Activated naive CD4-positive, alpha-beta T cell treated with anti-CD3 and anti-CD28 coated beads for 36 hours (primary cell): ENCODE measurements around the gene PAQR7. TPM values are rescaled to one million over a fixed set of nuclear protein-coding genes. Genes with fewer than 3 reads are reported as not detected.

Source experiments
- CTCF ChIA-PET: fragments of 350-600 bp; sonication (Branson Sonifier 250); formaldehyde crosslinking; loops from one replicate; lab custom pipeline; 2021; ENCODE audit warnings: antibody characterized with exemption; lab: Charles Lee
- DNase-seq: peaks from one replicate; pipeline ENCODE4 v3.0.0-alpha.2; 2020
- H3K27ac Mint-ChIP-seq: one replicate; pipeline ENCODE4 v1.8.0; 2021; ENCODE audit warnings: mild to moderate bottlenecking, mixed read lengths
- H3K27me3 Mint-ChIP-seq: one replicate; pipeline ENCODE4 v1.8.0; 2021; ENCODE audit warnings: low read depth, mixed read lengths
- H3K36me3 Mint-ChIP-seq: one replicate; pipeline ENCODE4 v1.8.0; 2021; ENCODE audit warnings: low read depth, mixed read lengths
- H3K4me1 Mint-ChIP-seq: one replicate; pipeline ENCODE4 v1.8.0; 2021; ENCODE audit warnings: low read depth, mixed read lengths
- H3K4me3 Mint-ChIP-seq: one replicate; pipeline ENCODE4 v1.8.0; 2021; ENCODE audit warnings: mild to moderate bottlenecking, moderate library complexity, mixed read lengths
- H3K9me3 Mint-ChIP-seq: one replicate; pipeline ENCODE4 v1.8.0; 2021; ENCODE audit warnings: mixed read lengths
- intact Hi-C: fragments of 100-400 bp; cut with micrococcal nuclease; formaldehyde crosslinking; loops from one replicate; pipeline ENCODE4 v1.15.1; 2023
- microRNA-seq: library from miRNA; unstranded; fragments of <30 nt; microRNA quantifications from one replicate; pipeline ENCODE4 v1.2.0, GENCODE V29; 2022; ENCODE audit warnings: borderline microRNAs expressed, borderline replicate concordance
- total RNA-seq, 2 experiments: library from RNA; stranded (reverse); gene quantifications; one replicate each; pipeline ENCODE4 v1.2.3, GENCODE V29; 2021

PAQR7 gene
- total RNA-seq, 2 experiments from 2014 or later: 2.8 to 3.1 TPM

DNA sequence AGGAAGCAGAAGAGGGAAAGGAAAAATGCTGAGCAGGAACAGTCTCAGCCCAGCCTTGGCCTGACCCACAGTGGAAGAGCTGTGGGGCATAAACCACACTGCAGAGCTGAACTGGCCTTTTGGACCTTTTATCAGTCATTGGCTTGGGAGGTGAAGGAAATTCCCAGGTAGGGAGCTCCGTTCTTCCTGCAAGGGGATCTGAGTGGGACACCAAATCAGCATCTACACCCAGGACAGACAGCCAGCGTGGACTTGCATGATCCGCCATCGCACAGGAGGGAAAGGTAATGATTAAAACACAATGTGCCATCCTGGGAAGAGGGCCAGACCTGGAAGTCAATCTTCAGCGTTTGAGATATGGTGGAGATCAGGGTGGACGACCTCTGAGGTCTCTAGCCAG lies 56.9 kb downstream of the PAQR7 start:
- DNase-seq: no peak
- peaks cover 36% of the 10 kb centered on the region for H3K4me1 Mint-ChIP-seq
- H3K36me3 Mint-ChIP-seq: peaks cover 5% of the 10 kb centered on the region
- no peak overlapping the region for H3K27ac Mint-ChIP-seq
- intact Hi-C loops: loop anchor here (10.0 kb wide), 1 partner anchor 574 kb away; the partner anchor contains the start of gene RSRP1
- CTCF ChIA-PET: interaction anchor here (0.7 kb wide), 1 partner anchor 179 kb away, joined by 3 read pairs; the partner anchor contains the start of gene PAFAH2
- H3K9me3 Mint-ChIP-seq: no peaks in the 10 kb centered on the region
- H3K27me3 Mint-ChIP-seq: no peaks in the 10 kb centered on the region
- peak overlapping the region; percentile 86 for H3K4me3 Mint-ChIP-seq

DNA sequence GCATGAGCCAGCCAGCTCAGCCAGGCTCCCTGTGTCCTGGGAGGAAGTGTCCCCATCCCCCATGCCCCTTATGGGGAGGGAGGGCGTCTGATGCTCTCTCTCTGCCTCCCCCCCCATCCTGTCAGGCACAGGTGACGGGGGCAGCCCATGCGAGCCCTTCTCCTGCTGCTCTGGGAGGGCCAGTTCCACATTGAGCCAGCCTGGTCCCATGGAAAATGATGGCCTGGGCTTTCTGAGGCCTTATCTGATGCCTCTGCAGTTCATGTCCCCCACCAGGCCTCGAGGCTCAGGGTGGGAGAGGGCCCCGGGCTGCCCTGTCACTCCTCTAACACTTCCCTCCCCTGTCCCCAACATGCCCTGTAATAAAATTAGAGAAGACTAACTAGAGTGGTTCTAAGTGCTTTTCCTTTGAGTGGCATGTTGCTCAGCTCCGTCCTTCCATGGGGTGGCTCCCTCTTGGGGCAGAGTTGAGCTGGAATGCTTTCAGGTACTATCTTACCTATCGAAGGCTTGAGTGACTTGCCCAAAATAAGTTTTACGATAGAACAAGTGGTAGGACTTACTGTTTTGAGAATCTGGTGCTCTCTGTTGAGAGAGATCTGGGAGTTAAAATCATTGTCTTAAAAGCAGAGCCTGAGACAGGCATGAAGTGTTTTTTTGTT lies 57.5 kb downstream of the PAQR7 start:
- Mint-ChIP-seq H3K36me3 (peaks cover 3% of the 10 kb centered on the region), H3K27me3 (no peaks in the 10 kb centered on the region), H3K27ac (peak overlapping the region; percentile 31), H3K9me3 (no peaks in the 10 kb centered on the region), H3K4me1 (peaks cover 36% of the 10 kb centered on the region), H3K4me3 (peak overlapping the region; percentile 40)
- intact Hi-C loops: loop anchor here (10.0 kb wide), 1 partner anchor 573 kb away; the partner anchor contains the start of gene RSRP1
- DNase-seq: no peak
- CTCF ChIA-PET: interaction anchor here (0.7 kb wide), 1 partner anchor 180 kb away, joined by 3 read pairs; the partner anchor contains the start of gene PAFAH2

DNA sequence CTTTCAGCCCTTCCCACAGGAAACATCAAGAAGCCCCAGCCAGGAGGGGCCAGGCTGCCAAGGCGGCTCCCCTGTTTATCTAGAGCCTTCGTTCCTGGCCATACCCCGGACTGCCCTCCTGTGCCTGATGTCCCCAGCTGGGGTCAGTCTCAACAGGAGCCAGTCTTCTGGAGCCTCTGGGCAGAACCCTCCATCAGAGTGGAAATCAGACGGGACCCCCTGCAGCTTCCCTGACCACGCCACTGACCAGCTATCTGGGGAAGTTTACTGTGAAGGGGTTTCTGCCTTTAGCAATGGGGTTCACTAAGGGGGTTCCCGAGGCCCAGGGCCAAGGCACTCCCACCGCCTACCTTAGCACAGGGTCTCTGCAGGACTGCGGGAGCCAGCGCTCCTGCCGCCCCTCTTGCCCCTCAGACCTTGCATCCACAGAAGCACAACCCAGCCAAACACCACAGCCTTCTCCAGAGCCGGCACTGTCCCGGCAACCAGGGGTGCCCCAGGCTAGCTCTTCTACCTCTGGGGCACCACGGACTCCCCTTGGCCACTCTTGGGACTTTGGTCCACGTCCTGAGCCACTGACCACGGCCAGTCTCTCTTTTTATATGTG lies 59.3 kb downstream of the PAQR7 start:
- Mint-ChIP-seq H3K36me3 (peaks cover 5% of the 10 kb centered on the region), H3K4me1 (peaks cover 26% of the 10 kb centered on the region), H3K9me3 (no peaks in the 10 kb centered on the region), H3K27ac (no peak overlapping the region), H3K4me3 (no peak overlapping the region), H3K27me3 (no peaks in the 10 kb centered on the region)
- intact Hi-C loops: loop anchor here (10.0 kb wide), 1 partner anchor 571 kb away; the partner anchor contains the start of gene RSRP1
- no peak for DNase-seq
- CTCF ChIA-PET: interaction anchor here (0.6 kb wide), 1 partner anchor 221 kb away, joined by 3 read pairs; no protein-coding TSS in a partner anchor

DNA sequence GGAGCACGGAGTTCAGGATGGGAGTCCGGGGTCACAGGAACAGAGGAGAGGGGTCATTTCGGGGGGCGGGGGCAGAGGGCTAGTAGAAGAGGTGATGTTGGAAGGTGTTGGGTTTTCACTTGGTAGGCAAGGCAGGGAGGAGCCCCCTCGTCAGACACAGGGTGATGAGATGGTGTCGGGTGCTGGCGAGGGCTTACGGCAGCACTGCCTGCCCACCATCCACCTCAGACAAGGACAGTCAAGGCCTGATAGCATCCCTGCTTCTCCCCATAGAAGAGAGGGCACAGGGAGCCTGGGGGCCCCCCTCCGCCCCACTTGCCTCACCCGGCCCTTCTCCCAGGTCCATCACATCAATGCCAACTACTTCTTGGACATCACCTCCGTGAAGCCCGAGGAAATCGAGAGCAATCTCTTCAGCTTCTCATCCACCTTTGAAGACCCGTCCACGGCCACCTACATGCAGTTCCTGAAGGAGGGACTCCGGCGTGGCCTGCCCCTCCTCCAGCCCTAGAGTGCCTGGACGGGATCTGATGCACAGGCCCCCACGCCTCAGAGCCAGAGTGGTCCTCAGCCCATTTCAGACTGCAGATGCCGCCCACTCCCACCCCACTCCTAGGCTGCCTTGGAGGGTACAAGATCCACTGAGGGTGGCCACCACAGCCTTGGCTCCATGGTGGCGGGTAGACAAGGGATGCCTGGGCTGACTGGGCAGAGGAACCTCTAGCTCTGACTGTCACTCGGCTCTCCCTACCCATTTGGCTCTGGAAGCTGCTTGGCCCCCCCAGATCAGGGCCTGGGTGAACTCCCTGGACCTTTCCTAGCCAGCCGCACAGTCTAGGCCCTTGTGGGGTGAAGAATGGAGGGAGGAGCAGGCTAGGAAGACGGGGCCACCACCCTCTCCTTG lies 60.0 kb downstream of the PAQR7 start:
- CTCF ChIA-PET: interaction anchor here (0.6 to 1.4 kb wide), 3 partner anchors 12 to 222 kb away, joined by 3 to 5 read pairs (median 5); partner anchors contain the start of gene PAFAH2
- H3K27ac Mint-ChIP-seq: no peak overlapping the region
- H3K9me3 Mint-ChIP-seq: no peaks in the 10 kb centered on the region
- H3K36me3 Mint-ChIP-seq: peaks cover 5% of the 10 kb centered on the region
- DNase-seq: no peak
- H3K4me1 Mint-ChIP-seq: peaks cover 23% of the 10 kb centered on the region
- H3K4me3 Mint-ChIP-seq: no peak overlapping the region
- H3K27me3 Mint-ChIP-seq: no peaks in the 10 kb centered on the region
- intact Hi-C loops: loop anchor here (10.0 kb wide), 1 partner anchor 571 kb away; the partner anchor contains the start of gene RSRP1

DNA sequence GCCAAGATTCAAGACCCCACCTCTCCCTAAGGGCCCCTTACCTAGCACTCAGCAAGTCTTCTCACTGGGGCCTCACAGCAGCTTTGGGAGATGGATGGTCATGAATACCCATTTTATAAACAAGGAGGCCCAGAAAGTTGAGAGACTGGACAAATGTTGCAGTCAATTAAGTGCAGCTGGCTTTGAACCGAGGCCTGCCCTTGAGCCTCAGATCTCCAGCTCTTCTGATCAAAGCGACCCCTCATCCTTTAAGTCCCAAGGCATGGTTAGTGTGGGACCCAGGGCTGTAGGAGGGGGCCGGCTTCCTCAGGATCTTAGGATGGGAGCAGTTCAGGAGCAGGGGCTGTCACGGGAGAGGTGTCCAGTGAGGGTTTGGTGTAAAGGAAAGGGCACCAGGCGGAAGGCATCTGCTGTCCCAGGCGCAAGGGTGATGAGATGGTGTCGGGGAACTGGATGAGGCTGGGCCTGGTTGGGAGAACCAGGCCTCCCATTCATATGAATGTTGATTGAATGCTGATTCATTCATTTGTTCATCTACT lies 60.9 kb downstream of the PAQR7 start:
- Mint-ChIP-seq H3K27me3 (no peaks in the 10 kb centered on the region), H3K4me3 (no peak overlapping the region), H3K27ac (no peak overlapping the region), H3K4me1 (peaks cover 23% of the 10 kb centered on the region), H3K9me3 (no peaks in the 10 kb centered on the region), H3K36me3 (peaks cover 5% of the 10 kb centered on the region)
- intact Hi-C loops: loop anchor here (10.0 kb wide), 1 partner anchor 570 kb away; the partner anchor contains the start of gene RSRP1
- no peak for DNase-seq
- CTCF ChIA-PET: interaction anchor here (0.8 to 1.4 kb wide), 4 partner anchors 11 to 294 kb away, joined by 3 to 5 read pairs (median 4); partner anchors contain the start of gene PAFAH2

DNA sequence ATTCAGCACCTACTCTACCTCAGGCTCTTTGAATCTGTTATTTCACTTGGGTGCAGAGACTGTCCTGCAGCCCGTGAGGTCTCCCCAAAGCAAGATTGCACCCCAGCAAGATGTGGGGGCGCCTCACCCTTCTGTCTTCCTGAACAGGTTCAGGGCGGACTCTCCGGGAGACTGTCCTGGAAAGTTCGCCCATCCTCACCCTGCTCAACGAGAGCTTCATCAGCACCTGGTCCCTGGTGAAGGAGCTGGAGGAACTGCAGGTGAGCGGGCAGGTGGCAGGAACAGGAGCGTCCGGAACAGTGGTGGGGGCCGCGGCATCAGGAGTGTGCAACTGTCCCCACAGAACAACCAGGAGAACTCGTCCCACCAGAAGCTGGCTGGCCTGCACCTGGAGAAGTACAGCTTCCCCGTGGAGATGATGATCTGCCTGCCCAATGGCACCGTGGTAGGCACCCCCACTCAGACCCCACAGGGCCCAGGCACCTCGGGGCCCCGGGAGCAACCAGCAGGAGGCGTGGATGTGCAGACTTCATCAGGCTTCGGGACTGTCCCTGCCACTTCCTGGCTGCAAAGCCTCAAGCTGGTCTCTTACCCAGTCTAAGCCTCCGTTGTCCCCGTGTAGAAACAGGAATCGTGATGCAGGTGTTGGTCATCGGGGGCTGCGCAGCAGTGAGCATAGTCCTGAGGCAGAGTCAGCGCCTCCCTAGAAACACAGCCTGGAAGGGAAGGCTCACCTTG lies 61.6 kb downstream of the PAQR7 start:
- intact Hi-C loops: loop anchor here (10.0 kb wide), 1 partner anchor 569 kb away; the partner anchor contains the start of gene RSRP1
- CTCF ChIA-PET: interaction anchor here (0.8 to 1.4 kb wide), 4 partner anchors 11 to 293 kb away, joined by 3 to 5 read pairs (median 4); partner anchors contain the start of gene PAFAH2
- H3K4me3 Mint-ChIP-seq: no peak overlapping the region

DNA sequence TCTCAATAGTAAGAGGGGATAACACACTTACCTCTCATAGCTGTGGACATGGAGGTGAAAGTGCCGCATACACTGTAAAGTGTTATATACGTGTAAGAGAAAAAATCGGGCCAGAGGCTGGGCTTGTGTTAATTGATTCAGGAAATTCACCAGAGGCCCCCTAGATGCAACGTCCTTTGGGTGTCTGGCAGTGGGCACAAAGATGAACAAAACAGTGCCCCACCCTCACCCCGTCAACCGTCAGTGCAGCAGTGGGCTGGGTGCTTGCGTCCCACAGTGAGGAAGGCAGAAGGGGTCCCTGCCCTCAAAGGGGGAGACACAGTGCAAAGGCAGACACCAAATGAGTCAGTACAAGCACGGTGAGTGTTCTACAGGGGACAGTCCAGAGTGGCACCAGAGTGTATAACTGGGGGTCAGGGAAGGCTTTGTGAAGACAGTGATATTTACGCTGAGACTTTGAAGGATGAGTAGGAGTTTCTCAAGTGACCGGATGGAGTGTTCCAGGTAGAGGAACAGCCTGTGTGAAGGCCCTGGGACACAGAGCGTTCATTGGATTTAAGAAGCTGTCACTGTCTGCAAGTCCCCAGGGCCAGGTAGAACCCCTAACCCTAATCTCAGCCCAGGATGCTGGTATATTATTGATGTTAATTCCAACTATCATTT lies 62.3 kb downstream of the PAQR7 start:
- CTCF ChIA-PET: interaction anchor here (2.0 kb wide), 1 partner anchor 293 kb away, joined by 4 read pairs; no protein-coding TSS in a partner anchor

More for the DNA sequence above, 61.6 kb downstream of the PAQR7 start:
- peaks cover 8% of the 10 kb centered on the region for H3K36me3 Mint-ChIP-seq
- H3K9me3 Mint-ChIP-seq: no peaks in the 10 kb centered on the region
- H3K4me1 Mint-ChIP-seq: peaks cover 20% of the 10 kb centered on the region
- no peak for DNase-seq
- no peaks in the 10 kb centered on the region for H3K27me3 Mint-ChIP-seq
- H3K27ac Mint-ChIP-seq: no peak overlapping the region

More for the DNA sequence above, 62.3 kb downstream of the PAQR7 start:
- Mint-ChIP-seq H3K4me3 (no peak overlapping the region), H3K9me3 (no peaks in the 10 kb centered on the region), H3K27ac (no peak overlapping the region), H3K27me3 (no peaks in the 10 kb centered on the region), H3K4me1 (peaks cover 14% of the 10 kb centered on the region), H3K36me3 (peaks cover 8% of the 10 kb centered on the region)
- intact Hi-C loops: loop anchor here (10.0 kb wide), 1 partner anchor 568 kb away; the partner anchor contains the start of gene RSRP1
- no peak for DNase-seq

Small RNA genes lying within 50 kb of the gene (microRNA-seq; reads per million reads assigned to microRNA genes)
- gene MIR3917: 6.0 reads per million, percentile 7 among the genes with 10 or more reads in this experiment

Other genes starting within 250 kb of the PAQR7 start
- gene SELENON, start 75.5 kb downstream of the PAQR7 start, total RNA-seq: 10 to 100 TPM; 27.8 to 28.6 TPM
- 10 to 100 TPM; 22.2 to 23.5 TPM for gene MTFR1L, start 55.8 kb downstream of the PAQR7 start, total RNA-seq
- 1 to 10 TPM; 8.4 to 9.1 TPM for gene AUNIP, start 16.3 kb downstream of the PAQR7 start, total RNA-seq
- 100 to 1,000 TPM; 708 to 746 TPM for gene STMN1, start 30.7 kb upstream of the PAQR7 start, total RNA-seq
- gene PAFAH2, start 122.4 kb upstream of the PAQR7 start, total RNA-seq: 1 to 10 TPM; 4.7 to 5.2 TPM
- not detected for gene EXTL1, start 146.1 kb upstream of the PAQR7 start, total RNA-seq
- not detected for gene SLC30A2, start 170.4 kb upstream of the PAQR7 start, total RNA-seq
- gene TRIM63, start 191.9 kb upstream of the PAQR7 start, total RNA-seq: under 1 TPM; 0.33 to 0.40 TPM
- gene PDIK1L, start 236.1 kb upstream of the PAQR7 start, total RNA-seq: 10 to 100 TPM; 20.5 to 21.4 TPM